Stimulated activated CD4-positive, alpha-beta T cell treated with anti-CD3 and anti-CD28 coated beads, Interleukin-4, amount 100 ng/mL, for 24 hours (primary cell): ENCODE data around the gene SPATA19.
"Not testable (repeated sequence)": the region's sequence is repeated elsewhere in the genome, so short reads cannot be mapped to it uniquely, and the experiment has no call there.

Experiments
- DNase-seq: peaks from one replicate; pipeline ENCODE4 v3.0.0-alpha.2; 2020

The SPATA19 gene, protein sequence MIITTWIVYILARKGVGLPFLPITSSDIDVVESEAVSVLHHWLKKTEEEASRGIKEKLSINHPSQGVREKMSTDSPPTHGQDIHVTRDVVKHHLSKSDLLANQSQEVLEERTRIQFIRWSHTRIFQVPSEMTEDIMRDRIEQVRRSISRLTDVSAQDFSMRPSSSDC

GRCh38 chr11:133845413-133845812 lies at the start of gene SPATA19:
SPATA19 (minus strand) TSS chr11:133845513; CDS start chr11:133845446, 67 bp downstream.
- DNase-seq = no peak

- no peak for DNase-seq
These were observed 49.8 kb upstream of the SPATA19 start for GRCh38 chr11:133895061-133895479.

GRCh38 chr11:133893381-133893780 lies 48.1 kb upstream of the SPATA19 start:
- DNase-seq = no peak

DNA sequence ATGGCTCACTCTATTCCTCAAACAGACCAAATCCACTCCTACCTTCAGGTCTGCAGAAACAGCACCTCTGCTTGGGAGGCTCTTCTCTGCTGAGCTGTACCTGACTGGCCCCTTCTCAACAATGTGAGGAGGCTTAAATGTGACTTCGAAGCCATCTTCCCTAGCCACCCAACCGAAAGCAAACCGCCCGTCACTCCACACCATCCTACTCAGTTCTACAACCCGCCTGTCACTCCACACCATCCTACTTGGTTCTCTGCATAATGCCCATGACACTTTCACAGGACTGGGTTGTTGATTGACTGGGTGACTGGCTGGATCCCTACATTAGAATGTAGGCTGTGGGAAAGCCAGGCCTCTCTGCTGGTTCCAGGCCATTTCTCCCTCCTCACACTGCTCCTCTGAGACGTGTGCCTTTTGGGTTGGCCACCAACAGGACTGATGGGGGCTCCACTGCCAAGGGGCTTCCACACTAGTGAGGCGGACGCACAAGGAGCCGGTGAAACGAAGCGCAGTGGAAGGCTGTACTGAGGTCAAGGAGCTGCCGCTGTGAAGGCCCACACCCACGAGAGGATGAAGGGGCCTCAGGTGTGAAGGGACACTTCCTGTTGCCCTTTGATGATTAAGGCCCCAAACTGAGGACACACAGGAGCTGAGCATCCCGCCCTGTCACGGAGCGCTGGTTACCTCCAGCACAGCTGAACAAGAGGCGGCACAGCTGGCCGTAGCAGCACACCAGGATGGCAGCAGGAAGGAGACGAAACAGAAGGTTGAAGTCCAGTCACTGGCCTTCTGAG lies 47.5 kb upstream of the SPATA19 start:
- DNase-seq = no peak

- no peak for DNase-seq
These were observed 46.8 kb upstream of the SPATA19 start for GRCh38 chr11:133892126-133892525.

GRCh38 chr11:133889893-133890292 lies 44.6 kb upstream of the SPATA19 start:
- DNase-seq = no peak

DNA sequence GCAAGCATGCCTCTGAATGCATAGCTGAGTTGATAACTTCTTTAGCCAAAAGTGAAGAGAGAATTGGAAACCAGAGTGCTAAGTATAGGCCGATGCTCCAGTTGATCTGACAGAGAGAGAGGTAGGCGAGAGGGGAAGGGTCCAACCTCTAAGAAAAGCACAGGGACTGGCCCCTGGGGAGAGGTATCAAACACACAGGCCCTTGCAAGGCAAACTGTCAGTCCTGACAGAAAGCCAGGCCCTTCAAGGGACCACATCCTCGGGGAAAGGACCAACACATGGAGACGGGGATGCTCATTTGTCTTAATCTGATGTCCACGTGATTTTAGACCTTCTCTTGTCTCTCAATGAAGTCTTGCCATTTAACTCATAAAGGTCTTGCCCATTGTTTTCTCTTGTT lies 43.9 kb upstream of the SPATA19 start:
- no peak for DNase-seq

DNA sequence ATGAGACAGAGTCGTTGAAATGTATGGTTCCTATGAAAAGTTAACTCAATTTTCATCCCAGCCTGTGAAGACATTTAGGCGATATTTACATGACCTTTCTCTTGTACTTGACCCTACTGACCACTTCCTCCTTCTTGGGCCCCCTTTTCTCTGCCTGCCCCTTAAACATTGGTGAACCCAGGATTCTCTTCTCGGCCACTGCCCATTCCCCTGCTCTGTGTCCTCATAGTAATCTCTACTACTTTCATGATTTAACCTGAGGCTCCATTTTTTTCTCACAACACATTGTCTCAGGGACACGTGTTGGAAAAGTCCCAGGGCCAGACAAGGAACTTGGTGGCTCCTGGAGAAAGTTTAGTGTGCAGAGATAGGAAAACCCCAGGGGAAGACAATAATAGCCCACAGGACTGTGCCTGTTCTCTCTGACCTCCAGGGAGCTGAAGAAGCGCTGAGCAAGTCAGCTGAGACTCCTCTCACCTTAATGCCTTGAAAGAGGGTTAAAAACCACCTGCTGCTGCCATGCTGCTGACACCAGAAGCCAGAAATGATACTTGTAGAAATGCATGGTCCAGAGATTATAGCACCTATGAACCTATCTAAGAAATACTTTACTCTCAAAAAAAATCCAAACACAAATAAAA lies 42.5 kb upstream of the SPATA19 start:
- DNase-seq = no peak

- no peak for DNase-seq
These were observed 40.7 kb upstream of the SPATA19 start for GRCh38 chr11:133886029-133886428.

- no peak for DNase-seq
These were observed 26.8 kb upstream of the SPATA19 start for GRCh38 chr11:133872160-133872559.

DNA sequence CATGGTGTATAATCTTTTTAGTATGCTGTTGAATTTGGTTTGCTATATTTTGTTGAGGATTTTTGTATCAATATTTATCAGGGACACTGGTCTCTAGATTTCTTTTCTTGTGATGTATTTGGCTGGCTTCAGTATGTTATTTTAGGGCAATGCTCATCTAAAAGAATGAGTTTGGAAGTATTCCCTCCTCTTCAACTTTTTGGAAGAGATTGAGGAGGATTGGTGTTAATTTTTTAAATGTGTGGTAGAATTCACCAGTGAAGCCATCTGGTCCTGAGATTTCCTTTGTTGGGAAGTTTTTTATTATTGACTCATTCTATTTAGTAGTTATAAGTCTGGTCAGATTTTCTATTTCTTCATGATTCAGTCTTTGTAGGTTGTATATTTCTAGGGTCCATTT lies 22.1 kb upstream of the SPATA19 start:
- DNase-seq = no peak

DNA sequence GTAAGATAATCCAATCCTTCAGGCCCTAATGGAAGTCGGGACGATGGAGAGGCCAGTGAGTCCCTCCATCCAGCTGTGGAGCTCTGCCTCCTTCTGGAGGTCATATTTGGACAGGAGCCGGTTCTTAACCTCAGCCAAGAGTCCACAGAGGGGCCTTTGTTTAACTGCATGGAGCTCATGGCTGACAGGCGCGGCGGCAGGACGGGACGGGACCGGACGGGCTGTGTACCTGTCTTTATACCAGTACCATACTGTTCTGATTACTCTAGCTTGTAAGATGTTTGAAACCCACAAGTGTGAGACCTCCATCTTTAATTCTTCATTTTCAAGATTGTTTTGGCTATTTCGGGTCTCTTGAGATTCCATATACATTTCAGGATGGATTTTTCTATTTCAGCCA lies 20.2 kb upstream of the SPATA19 start:
- DNase-seq = no peak

GRCh38 chr11:133864756-133865155 lies 19.4 kb upstream of the SPATA19 start:
- DNase-seq = no peak

DNA sequence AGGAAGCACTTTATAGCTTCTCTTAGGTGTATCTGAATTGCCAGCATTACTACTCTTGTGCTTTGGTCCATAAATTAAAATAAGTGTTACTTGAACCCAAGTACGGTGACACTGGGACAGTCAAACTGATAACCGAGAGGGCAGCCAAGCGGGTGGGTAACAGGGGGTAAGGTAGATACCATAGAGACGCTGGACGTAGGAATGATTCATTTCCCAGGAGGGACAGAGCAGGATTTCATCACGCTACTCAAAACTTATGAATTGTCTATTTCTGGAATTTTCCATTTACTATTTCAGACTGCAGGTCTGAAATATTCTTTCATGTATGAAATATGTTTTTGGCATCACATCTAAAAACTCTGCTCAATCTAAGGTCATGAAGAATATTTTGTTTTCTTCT lies 14.8 kb upstream of the SPATA19 start:
- DNase-seq = no peak

- DNase-seq = not testable (repeated sequence)
These were observed 9.1 kb upstream of the SPATA19 start for GRCh38 chr11:133854330-133854960.

DNA sequence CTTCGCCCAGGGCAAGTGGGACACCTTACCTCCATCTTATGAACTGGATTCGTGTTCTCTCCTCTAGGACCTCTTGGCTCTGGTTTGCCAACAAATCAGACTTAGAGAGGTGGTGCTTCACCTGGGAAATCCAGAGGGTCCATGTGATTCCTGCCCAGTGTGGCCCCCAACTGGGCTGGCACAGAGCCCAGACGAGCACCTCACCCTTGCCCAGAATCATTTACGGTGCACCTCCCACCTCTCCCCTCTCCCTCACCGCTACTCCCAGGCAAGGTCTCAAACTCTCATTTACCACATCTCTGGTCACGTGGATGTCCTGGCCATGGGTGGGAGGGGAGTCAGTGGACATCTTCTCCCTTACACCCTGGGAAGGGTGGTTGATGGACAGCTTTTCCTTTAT lies 1.1 kb downstream of the SPATA19 start:
- DNase-seq = no peak

DNA sequence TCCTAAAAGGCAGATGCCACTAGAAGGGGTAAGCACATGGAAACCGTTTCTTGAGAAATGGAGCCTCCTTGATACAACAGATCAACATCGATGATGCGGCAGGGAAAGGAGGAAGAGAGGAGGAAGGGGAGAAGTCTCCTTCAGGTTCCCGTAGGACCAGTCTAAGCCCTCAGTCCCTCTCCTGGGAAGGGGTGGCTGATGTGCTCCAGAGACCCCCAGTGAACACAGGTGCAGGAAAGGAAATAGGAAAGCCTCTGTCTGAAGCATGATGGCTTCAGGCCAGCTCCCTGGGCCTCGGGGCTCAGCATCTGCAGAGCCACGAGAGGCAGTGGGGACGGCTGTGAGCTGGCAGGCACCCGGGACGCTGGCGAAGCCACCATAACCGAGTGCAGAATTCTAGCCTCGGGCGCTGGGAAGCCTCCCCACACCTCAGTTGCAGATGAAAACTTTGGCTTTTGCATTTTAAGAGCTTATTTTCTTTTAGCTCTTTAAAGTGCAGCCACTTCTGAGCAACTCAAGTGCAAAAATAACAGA lies 1.8 kb downstream of the SPATA19 start:
- DNase-seq = no peak

DNA sequence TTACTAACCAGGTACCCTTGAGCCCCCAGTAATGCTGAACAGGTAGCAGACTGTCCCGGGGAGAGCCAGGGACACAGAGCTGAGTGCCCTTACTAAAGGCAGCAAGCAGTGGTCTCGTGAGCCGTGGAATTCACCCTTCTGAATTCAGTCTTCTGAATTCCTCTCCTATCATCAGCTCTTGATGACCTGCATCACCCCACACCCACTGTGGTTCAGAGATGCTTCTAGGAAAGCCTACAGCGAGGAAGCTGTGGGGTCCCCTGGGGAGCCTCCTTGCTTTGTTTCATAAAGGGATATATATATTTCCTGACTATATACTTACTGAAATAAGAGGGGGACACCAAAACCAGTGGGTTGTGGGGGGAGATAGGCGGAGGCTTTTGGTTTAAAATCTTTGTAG lies 2.6 kb downstream of the SPATA19 start:
- no peak for DNase-seq

DNA sequence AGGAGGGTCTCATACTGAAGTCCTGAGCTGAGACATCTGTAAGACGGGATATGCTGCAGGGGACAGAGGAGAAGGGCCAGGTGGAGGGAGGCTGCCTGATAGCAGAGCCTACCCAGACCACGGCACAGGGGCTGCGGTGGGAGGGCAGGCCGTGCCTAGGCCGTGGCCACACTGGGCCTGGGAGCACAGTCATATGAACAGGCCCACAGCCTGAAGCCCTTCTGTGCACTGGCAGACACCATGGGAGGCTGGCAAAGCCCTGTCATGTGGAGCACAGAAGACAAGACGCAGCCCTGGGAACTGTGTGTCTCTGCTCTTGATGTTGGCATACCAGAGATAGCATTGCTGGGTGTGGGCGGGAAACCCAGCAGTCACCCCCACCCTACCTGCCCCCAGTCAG lies 3.3 kb downstream of the SPATA19 start:
- DNase-seq = no peak

DNA sequence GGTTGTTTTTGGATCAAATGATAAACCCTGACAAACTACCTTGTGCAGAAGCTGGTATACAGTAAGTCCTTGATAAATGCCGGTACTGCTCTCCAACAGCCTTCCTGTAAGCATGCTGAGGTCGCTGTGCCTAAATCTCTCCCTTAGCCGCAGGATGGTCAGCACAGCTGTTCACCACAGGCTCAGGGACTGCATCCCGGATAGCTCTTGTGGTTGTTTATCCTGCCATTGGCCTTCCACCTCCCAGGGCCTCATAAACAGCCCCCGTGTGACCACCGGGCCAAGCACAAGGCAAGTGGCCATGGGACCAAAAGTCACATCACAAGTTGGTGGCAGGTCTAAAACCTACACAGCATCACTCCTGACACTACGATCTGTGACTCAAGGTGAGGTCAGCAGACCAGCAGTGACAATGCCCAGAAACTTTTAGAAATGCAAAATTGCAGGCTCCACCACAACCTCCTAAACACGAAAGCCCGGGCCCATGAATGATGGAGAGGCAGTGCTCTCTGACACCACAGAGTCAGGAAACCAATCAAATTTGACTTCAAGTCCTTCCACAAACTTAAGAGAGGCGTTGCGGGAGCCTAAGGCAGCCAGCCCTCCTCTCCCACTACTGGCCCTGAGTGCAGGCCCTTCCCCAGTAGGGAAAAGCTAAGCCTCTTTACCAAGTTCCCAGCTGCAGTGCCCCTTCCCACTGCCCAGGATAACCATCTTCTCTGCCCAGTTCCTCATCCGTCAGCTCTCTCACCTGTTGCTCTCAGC lies 3.9 kb downstream of the SPATA19 start:
- DNase-seq = no peak

- DNase-seq = no peak
These were observed 4.8 kb downstream of the SPATA19 start for GRCh38 chr11:133840479-133840941.
